HG03097 (cell line): Measurements from ENCODE around the gene GPR89A.
"Not testable (repeated sequence)": the region's sequence is repeated elsewhere in the genome, so short reads cannot be mapped to it uniquely, and the experiment has no call there.

Experiments
- ATAC-seq: cut with Tn5 transposase; IDR thresholded peaks from one replicate; pipeline ENCODE4 v1.9.1; 2021; ENCODE audit not compliant: unreplicated experiment, low FRiP score

GPR89A gene

DNA sequence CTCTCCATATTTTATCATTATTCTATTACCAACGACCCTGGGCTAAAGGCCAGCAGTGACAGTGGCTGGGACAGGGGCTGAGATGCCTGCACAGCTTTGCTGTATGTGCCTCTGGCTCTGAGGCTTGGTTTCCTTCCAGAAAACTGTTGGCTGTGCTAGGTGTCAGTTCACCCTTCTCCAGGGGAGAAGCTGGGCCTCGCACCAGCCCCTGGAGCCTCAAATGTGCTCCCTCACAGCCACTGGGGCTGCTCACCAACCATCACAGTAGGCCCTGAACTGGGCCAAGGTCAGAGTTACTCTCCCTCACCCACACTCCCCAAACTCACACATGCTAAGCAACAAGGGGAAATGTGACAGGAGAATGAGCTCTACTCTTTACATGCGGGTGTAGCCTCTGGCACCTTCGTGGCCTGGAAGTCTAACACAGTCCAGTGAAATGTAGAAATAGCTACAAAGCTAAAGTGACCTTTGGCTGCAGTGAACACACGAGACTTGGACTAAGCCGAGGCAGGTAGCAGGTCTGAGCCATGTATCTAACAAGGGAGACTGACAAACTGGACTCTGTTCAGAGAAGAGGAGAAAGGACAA is 106.8 kb downstream of the GPR89A start:
- ATAC-seq: no peak

DNA sequence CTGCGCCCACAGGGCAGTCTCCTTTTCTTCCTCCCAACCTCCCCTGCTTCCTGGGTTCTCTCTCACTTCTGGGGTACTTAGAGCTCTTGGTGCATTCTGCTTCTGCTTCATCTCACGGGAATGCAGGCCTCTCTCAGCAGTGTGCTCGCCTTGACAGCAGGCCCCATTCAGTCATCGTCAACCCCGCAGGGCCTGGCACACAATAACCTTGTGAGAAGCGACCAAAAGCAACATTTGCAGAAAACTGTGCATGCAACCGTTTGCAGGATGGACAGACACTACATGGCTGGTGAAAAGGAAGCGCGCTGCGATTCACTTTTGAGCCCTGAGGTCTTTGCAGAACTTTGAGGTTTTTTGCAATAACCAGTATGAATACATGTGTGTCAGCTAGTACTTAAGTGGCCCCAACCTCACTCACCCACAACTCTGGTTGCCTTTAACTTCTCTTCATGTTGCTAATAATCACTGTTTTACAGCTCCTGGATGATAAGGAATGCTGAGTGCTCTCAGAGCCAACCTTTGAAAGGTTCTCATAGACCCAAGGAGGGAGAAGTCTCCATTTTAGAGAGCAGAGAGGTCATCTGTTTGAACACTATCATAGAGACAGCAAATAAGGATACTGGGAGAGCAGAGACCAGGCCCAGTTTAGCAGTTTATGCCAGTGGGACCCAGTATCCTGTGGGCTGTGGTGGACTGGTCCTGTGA is 109.0 kb downstream of the GPR89A start:
- no peak for ATAC-seq

DNA sequence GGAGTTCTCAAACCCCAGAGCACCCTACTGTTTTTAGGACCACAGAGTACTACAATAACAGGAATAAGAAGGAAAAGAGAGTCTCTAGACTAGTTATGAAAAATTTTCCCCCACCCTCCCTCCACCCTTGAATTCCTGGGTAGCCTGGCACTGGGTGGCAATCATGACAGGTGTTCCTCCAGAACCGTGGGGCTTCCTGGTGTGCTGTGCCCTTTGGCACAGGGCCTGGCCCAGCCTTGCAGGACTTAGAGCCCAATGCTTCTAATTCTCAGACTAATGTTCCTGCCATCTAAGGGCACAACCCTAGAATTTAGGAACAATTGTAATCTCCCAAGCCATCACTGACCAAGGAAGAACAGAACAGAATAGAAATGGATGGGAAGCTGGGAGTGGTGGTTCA is 110.0 kb downstream of the GPR89A start:
- no peak for ATAC-seq

DNA sequence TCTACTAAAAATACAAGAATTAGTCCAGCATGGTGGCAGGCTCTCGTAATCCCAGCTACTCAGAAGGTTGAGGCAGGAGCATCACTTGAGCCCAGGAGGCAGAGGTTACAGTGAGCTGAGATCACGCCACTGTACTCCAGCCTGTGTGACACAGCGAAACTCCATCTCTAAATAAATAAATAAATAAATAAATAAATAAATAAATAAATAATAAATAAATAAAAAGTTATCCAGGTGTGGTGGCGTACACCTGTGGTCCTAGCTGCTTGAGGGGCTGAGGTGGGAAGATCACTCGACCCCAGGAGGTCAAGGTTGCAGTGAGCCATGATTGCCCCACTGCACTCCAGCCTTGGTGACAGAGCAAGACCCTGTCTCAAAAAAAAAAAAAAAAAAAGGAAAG is 110.7 kb downstream of the GPR89A start:
- not testable (repeated sequence) for ATAC-seq

DNA sequence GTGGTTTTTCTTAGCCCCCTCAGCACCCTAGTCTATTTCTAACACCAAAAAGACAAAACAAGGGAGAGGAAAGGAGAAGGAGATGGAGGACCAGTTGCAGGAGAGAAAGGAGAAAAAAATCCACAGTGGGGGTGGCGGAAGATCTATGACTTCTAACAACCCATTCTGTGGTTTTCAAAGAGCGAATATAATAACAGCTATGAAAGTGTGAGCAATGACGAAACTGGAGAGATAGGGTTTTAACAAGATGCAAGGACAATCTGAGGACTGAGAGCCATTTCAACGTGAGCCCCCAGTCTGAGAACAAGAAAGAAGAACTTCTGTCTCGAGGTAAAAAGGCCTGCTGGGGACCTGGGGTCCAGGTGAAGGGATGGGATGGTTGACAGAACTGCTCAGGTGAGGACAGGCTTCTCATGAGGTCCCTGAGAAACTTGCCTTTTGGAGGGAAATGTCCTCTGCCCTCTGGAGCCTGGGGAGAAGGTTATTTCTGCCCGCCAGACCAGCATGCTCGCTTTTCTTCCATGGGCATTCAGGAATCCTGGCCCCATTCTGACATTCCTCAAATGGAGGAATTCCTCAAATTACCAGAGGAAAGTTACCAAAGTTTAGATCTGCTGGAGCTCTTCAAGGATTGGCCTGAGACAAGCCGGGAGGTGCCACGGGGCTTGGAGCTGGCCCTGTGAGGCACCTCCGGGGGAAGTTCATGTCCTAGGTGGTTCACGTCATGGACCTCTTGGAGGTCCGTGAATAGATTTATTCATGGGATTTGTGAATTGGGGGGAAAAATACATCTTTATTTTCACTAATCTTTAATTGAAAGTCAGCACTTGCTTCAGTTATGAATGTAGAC is 111.7 kb downstream of the GPR89A start, which contains the start of gene CD160:
TSS of gene CD160 (plus strand) at position 270 of the 850 bp plus-strand sequence. CDS start 8,829 bp downstream, outside the sequence.
- no peak for ATAC-seq
